SK-N-SH (cell line): ENCODE data around the gene KLHL30. TPM values are rescaled to one million over a fixed set of nuclear protein-coding genes. Genes with fewer than 3 reads are reported as not detected.

Source experiments
- CTCF ChIA-PET: fragments of 300-600, 350-600 bp; formaldehyde crosslinking; extraction: SDS; loops from one replicate; lab custom pipeline; 2021; lab: Yijun Ruan, JAX
- POLR2A ChIA-PET: fragments of 350-600 bp; sonication (Branson Sonifier 250); formaldehyde crosslinking; extraction: SDS; loops from one replicate; lab custom pipeline; 2020; ENCODE audit warnings: antibody characterized with exemption, inconsistent platforms; lab: Yijun Ruan, JAX
- DNase-seq: peaks from one replicate; pipeline ENCODE4 v3.0.0; 2012
- H2AFZ ChIP-seq: fragments of 200-600 bp; sonication (generic); 2 replicates; pipeline ENCODE4 v1.8.1; 2016; ENCODE audit warnings: antibody characterized with exemption, mild to moderate bottlenecking, low read depth
- H3F3A ChIP-seq: fragments of 200-600 bp; sonication (generic); replicated peaks from 2 replicates; pipeline ENCODE3; 2016; ENCODE audit warnings: antibody characterized with exemption, mild to moderate bottlenecking; ENCODE audit not compliant: insufficient read depth
- H3K27ac ChIP-seq, 2 experiments: fragments of 200-500 bp in 1 of 2; fragments of 200-600 bp in 1 of 2; sonication (Bioruptor generic) in 1 of 2; sonication (generic), shearing (Covaris generic) in 1 of 2; 2 replicates each; pipeline versions ENCODE4 v1.5.1 to v1.6.1; 2014 to 2016; ENCODE audit warnings: low read depth in 2 of 2, inconsistent platforms in 1 of 2, low read length in 1 of 2, mild to moderate bottlenecking in 1 of 2, mixed read lengths in 1 of 2
- H3K27me3 ChIP-seq: fragments of 200-600 bp; sonication (generic), shearing (Covaris generic); 2 replicates; pipeline ENCODE4 v1.6.1; 2016; ENCODE audit warnings: mixed run types; ENCODE audit not compliant: insufficient read depth
- H3K36me3 ChIP-seq, 2 experiments: fragments of 200-500 bp in 1 of 2; fragments of 200-600 bp in 1 of 2; sonication (Bioruptor generic) in 1 of 2; sonication (generic) in 1 of 2; replicated peaks in 1 of 2; 2 replicates each; pipeline versions ENCODE3 to v1.5.1; 2014 to 2016; ENCODE audit warnings: low read length in 1 of 2, mild to moderate bottlenecking in 1 of 2; ENCODE audit not compliant: insufficient read depth in 2 of 2, control insufficient read depth in 1 of 2
- H3K4me1 ChIP-seq, 2 experiments: fragments of 200-500 bp in 1 of 2; fragments of 200-600 bp in 1 of 2; sonication (Bioruptor generic) in 1 of 2; sonication (generic), shearing (Covaris generic) in 1 of 2; 2 replicates each; pipeline versions ENCODE4 v1.5.1 to v1.6.1; 2014 to 2016; ENCODE audit warnings: low read depth in 1 of 2, low read length in 1 of 2, mixed run types in 1 of 2; ENCODE audit not compliant: insufficient read depth in 2 of 2, control insufficient read depth in 1 of 2
- H3K4me2 ChIP-seq: fragments of 200-600 bp; sonication (generic), shearing (Covaris generic); 2 replicates; pipeline ENCODE4 v1.6.1; 2017; ENCODE audit warnings: mixed run types
- H3K4me3 ChIP-seq, 2 experiments: fragments of 200-500 bp in 1 of 2; fragments of 200-600 bp in 1 of 2; sonication (Bioruptor generic) in 1 of 2; sonication (generic), shearing (Covaris generic) in 1 of 2; 2 replicates each; pipeline versions ENCODE4 v1.5.1 to v1.8.1; 2014 to 2016; ENCODE audit warnings: low read depth in 2 of 2, inconsistent platforms in 1 of 2, low read length in 1 of 2, mild to moderate bottlenecking in 1 of 2, mixed read lengths in 1 of 2, moderate library complexity in 1 of 2
- H3K79me2 ChIP-seq: fragments of 200-600 bp; sonication (generic); 2 replicates; pipeline ENCODE4 v1.8.1; 2017; ENCODE audit warnings: mild to moderate bottlenecking; ENCODE audit not compliant: insufficient read depth
- H3K9ac ChIP-seq: fragments of 200-600 bp; sonication (generic); 2 replicates; pipeline ENCODE4 v1.6.1; 2017; ENCODE audit warnings: mixed run types
- H3K9me2 ChIP-seq: fragments of 200-600 bp; sonication (generic); 2 replicates; pipeline ENCODE4 v1.6.1; 2017; ENCODE audit warnings: mixed run types
- H3K9me3 ChIP-seq: fragments of 200-600 bp; sonication (generic); 2 replicates; pipeline ENCODE4 v1.6.1; 2017; ENCODE audit warnings: mixed run types, mild to moderate bottlenecking, moderate library complexity
- H4K20me1 ChIP-seq: fragments of 200-600 bp; sonication (generic); 2 replicates; pipeline ENCODE4 v1.6.1; 2017; ENCODE audit warnings: mild to moderate bottlenecking, mixed run types; ENCODE audit not compliant: insufficient read depth
- CTCF ChIP-seq: fragments of 200-600 bp; sonication (generic); IDR thresholded peaks from 2 replicates; pipeline ENCODE4 v1.6.1; 2017; ENCODE audit warnings: antibody characterized with exemption, mild to moderate bottlenecking, moderate library complexity
- ELF1 ChIP-seq: IDR thresholded peaks from 2 replicates; pipeline ENCODE4 v1.4.0; 2012
- EP300 ChIP-seq, 2 experiments: IDR thresholded peaks; 2 replicates each; pipeline versions ENCODE4 v1.4.0 to v1.6.1; 2012; ENCODE audit warnings: borderline replicate concordance in 1 of 2, low read depth in 1 of 2, low read length in 1 of 2
- FOSL2 ChIP-seq: IDR thresholded peaks from 2 replicates; pipeline ENCODE4 v1.4.0; 2012; ENCODE audit warnings: low read depth, mild to moderate bottlenecking, moderate library complexity, borderline replicate concordance
- FOXJ3 ChIP-seq: sonication (generic); formaldehyde crosslinking; IDR thresholded peaks from 2 replicates; pipeline ENCODE4 v1.5.1; 2020; ENCODE audit warnings: mild to moderate bottlenecking, missing genetic modification reagents
- FOXM1 ChIP-seq: IDR thresholded peaks from 2 replicates; pipeline ENCODE4 v1.4.0; 2012; ENCODE audit warnings: low read depth, mild to moderate bottlenecking
- GABPA ChIP-seq: IDR thresholded peaks from 2 replicates; pipeline ENCODE4 v1.4.0; 2012; ENCODE audit warnings: low read depth, mild to moderate bottlenecking
- MAX ChIP-seq: IDR thresholded peaks from 2 replicates; pipeline ENCODE4 v1.4.0; 2012; ENCODE audit warnings: low read depth
- MEF2A ChIP-seq: IDR thresholded peaks from 2 replicates; pipeline ENCODE4 v1.4.0; 2012; ENCODE audit warnings: low read depth, borderline replicate concordance
- MXI1 ChIP-seq: IDR thresholded peaks from 2 replicates; pipeline ENCODE4 v1.6.1; 2012; ENCODE audit warnings: mild to moderate bottlenecking, low read depth, low read length, improper control_type of control experiment
- POLR2AphosphoS5 ChIP-seq: IDR thresholded peaks from 2 replicates; pipeline ENCODE4 v1.6.1; 2012; ENCODE audit warnings: low read depth, low read length
- RFX5 ChIP-seq: IDR thresholded peaks from 2 replicates; pipeline ENCODE4 v1.6.1; 2012; ENCODE audit warnings: mild to moderate bottlenecking, improper control_type of control experiment, low read length
- RXRA ChIP-seq: IDR thresholded peaks from 2 replicates; pipeline ENCODE4 v1.4.0; 2012; ENCODE audit warnings: low read depth, mild to moderate bottlenecking, borderline replicate concordance
- SIN3A ChIP-seq: IDR thresholded peaks from 2 replicates; pipeline ENCODE4 v1.6.1; 2012; ENCODE audit warnings: low read depth, mild to moderate bottlenecking, low read length, moderate library complexity, borderline replicate concordance
- TCF12 ChIP-seq: IDR thresholded peaks from 2 replicates; pipeline ENCODE4 v1.4.0; 2012
- ZBTB33 ChIP-seq: IDR thresholded peaks from 2 replicates; pipeline ENCODE4 v1.4.0; 2012; ENCODE audit warnings: low read depth, borderline replicate concordance
- WGBS: methylation state at CpG from one replicate; pipeline ENCODE4 v1.1.6; 2017; ENCODE audit warnings: low lambda C conversion rate; 5-methylcytosine and 5-hydroxymethylcytosine counted together
- polyA plus RNA-seq, 3 experiments: library from polyadenylated mRNA; depleted of rRNA; stranded (reverse); fragments of >200 nt; gene quantifications; 2 replicates each; pipeline ENCODE4 v1.2.3, GENCODE V29; 2012

KLHL30 gene
- polyA plus RNA-seq, 1 of the 3 experiments (the other 2 are of a cell fraction), result not detected

GRCh38 chr2:238149841-238150572 lies 11.5 kb downstream of the KLHL30 start:
- Histone ChIP-seq H3K4me3 (no peak overlapping the region), H3K9ac (no peak overlapping the region), H3K4me1 (peaks cover 0 to 6% of the 10 kb centered on the region in 2 experiments; a peak in 1 of 4 replicates), H3K27me3 (no peaks in the 10 kb centered on the region), H3F3A (no peaks in the 10 kb centered on the region), H3K9me3 (no peaks in the 10 kb centered on the region), H3K79me2 (no peaks in the 10 kb centered on the region), H3K4me2 (no peak overlapping the region), H3K27ac (no peak overlapping the region), H4K20me1 (no peaks in the 10 kb centered on the region), H3K9me2 (no peaks in the 10 kb centered on the region), H2AFZ (no peak overlapping the region)
- 73% methylated on average over 8 of the region's 14 CpGs for WGBS
- CTCF ChIA-PET, result interaction anchor here (1.3 kb wide), 1 partner anchor 12 kb away, joined by 3 read pairs; no protein-coding TSS in a partner anchor
- no peak for DNase-seq
- TF ChIP-seq RXRA (no peak), MEF2A (no peak), MAX (no peak), ELF1 (no peak), GABPA (no peak), ZBTB33 (no peak), SIN3A (no peak), TCF12 (no peak), FOXM1 (no peak), MXI1 (no peak), FOSL2 (no peak), POLR2AphosphoS5 (no peak), RFX5 (no peak), FOXJ3 (CRISPR knock-in tag) (no peak), EP300 (IDR thresholded peaks at IDR 0.05; ENCODE audit: borderline replicate concordance in 1 of 2, low read depth in 1 of 2, low read length in 1 of 2) (no peak), CTCF (no peak)
- TF ChIP-seq, all 33 proteins: peak for 0
- POLR2A ChIA-PET, result no interaction called here
- H3K36me3 ChIP-seq, result no peaks in the 10 kb centered on the region
